K562 (cell line): Measurements from ENCODE around the gene PLOD1. TPM values are rescaled to one million over a fixed set of nuclear protein-coding genes. Genes with fewer than 3 reads are reported as not detected.

ENCODE experiments used
- ATAC-seq: fragments of 200-7000 bp; cut with Tn5 transposase; 3 replicates; pipeline ENCODE4 v1.9.1; 2020; ENCODE audit warnings: moderate library complexity
- BruUV-seq: library from RNA; stranded (reverse); fragments of 400-500 nt; replicated peaks from 2 replicates; lab custom pipeline; 2021; lab: Mats Ljungman, UMichigan
- CTCF ChIA-PET: fragments of 300-600 bp; formaldehyde crosslinking; extraction: SDS; loops from one replicate; lab custom pipeline; 2021; ENCODE audit warnings: low intra/inter-chr PET ratio; lab: Yijun Ruan, JAX
- POLR2A ChIA-PET: fragments of 300-600, 350-650 bp; sonication (Branson Sonifier 250); formaldehyde crosslinking; extraction: SDS; loops from one replicate; lab custom pipeline; 2021; ENCODE audit warnings: antibody characterized with exemption, inconsistent platforms; lab: Yijun Ruan, JAX
- DNase-seq, 4 experiments: peaks; one replicate each; pipeline versions ENCODE4 v3.0.0 to v3.0.0-alpha.2; 2011 to 2018; ENCODE audit warnings: low spot score in 3 of 4, mixed read lengths in 3 of 4; ENCODE audit errors: extremely low read depth in 1 of 4
- FAIRE-seq: peaks from 2 replicates; lab custom pipeline; 2011; peaks lifted over from hg19 to GRCh38; lab: Jason Lieb, UNC
- H2AFZ ChIP-seq: 2 replicates; pipeline ENCODE4 v1.6.0; 2011; ENCODE audit warnings: low read depth, low read length, control low read depth, inconsistent platforms
- H3K27ac ChIP-seq: fragments of 200-600 bp; 3 replicates; pipeline ENCODE4 v1.8.0; 2011; ENCODE audit warnings: low read depth, mild to moderate bottlenecking, control low read depth, inconsistent platforms, low read length, moderate library complexity, mixed read lengths; ENCODE audit errors: extremely low read depth
- H3K27me3 ChIP-seq, 2 experiments: fragments of 300-600 bp in 1 of 2; 2 replicates in 1 of 2; 3 replicates in 1 of 2; pipeline versions ENCODE4 v1.6.0 to v1.8.0; 2011; ENCODE audit warnings: inconsistent platforms in 2 of 2, low read length in 2 of 2, mild to moderate bottlenecking in 1 of 2, mixed read lengths in 1 of 2, moderate library complexity in 1 of 2; ENCODE audit not compliant: control insufficient read depth in 2 of 2, insufficient read depth in 2 of 2
- H3K36me3 ChIP-seq: fragments of 300-600 bp; 3 replicates; pipeline ENCODE4 v1.8.0; 2011; ENCODE audit warnings: mild to moderate bottlenecking, low read length, inconsistent platforms; ENCODE audit not compliant: control insufficient read depth, insufficient read depth
- H3K4me1 ChIP-seq, 2 experiments: fragments of 200-600 bp in 1 of 2; replicated peaks in 1 of 2; 2 replicates in 1 of 2; 3 replicates in 1 of 2; pipeline versions ENCODE4 v1.5.1 to v1.8.0; 2011; ENCODE audit warnings: inconsistent platforms in 2 of 2, low read length in 2 of 2, mild to moderate bottlenecking in 1 of 2, mixed read lengths in 1 of 2, moderate library complexity in 1 of 2; ENCODE audit not compliant: control insufficient read depth in 2 of 2, insufficient read depth in 2 of 2
- H3K4me2 ChIP-seq: 2 replicates; pipeline ENCODE4 v1.6.1; 2011; ENCODE audit warnings: low read length, control low read depth, inconsistent platforms, mixed read lengths; ENCODE audit not compliant: insufficient read depth
- H3K4me3 ChIP-seq: fragments of 200-600 bp; sonication (generic), shearing (Covaris generic); 2 replicates; pipeline ENCODE4 v1.5.1; 2016; ENCODE audit warnings: control low read depth, inconsistent platforms
- H3K79me2 ChIP-seq: fragments of 200-600 bp; 3 replicates; pipeline ENCODE4 v1.8.0; 2011; ENCODE audit warnings: low read length, inconsistent platforms; ENCODE audit not compliant: control insufficient read depth, insufficient read depth
- H3K9ac ChIP-seq, 2 experiments: 2 replicates each; pipeline versions ENCODE4 v1.6.0 to v1.6.1; 2011; ENCODE audit warnings: low read depth in 2 of 2, low read length in 2 of 2, control low read depth in 1 of 2, inconsistent platforms in 1 of 2, mild to moderate bottlenecking in 1 of 2, mixed read lengths in 1 of 2; ENCODE audit not compliant: insufficient read depth in 1 of 2
- H3K9me1 ChIP-seq: one replicate; pipeline ENCODE4 v1.6.0; 2011; ENCODE audit warnings: inconsistent platforms, mild to moderate bottlenecking, low read length, moderate library complexity; ENCODE audit not compliant: control insufficient read depth, insufficient read depth
- H3K9me3 ChIP-seq: replicated peaks from 2 replicates; pipeline ENCODE4 v1.5.1; 2011; ENCODE audit warnings: low read depth, low read length, inconsistent platforms; ENCODE audit not compliant: control insufficient read depth, insufficient read depth
- H4K20me1 ChIP-seq: replicated peaks from 2 replicates; pipeline ENCODE4 v1.6.1; 2011; ENCODE audit warnings: low read length, inconsistent platforms, mixed read lengths; ENCODE audit not compliant: control insufficient read depth, insufficient read depth
- KAT7 ChIP-seq: sonication (generic); formaldehyde crosslinking; IDR thresholded peaks from 2 replicates; pipeline ENCODE4 v1.8.0; 2022; ENCODE audit warnings: missing genetic modification reagents, mild to moderate bottlenecking, borderline replicate concordance
- MAX ChIP-seq: sonication (generic); formaldehyde crosslinking; IDR thresholded peaks from 2 replicates; pipeline ENCODE4 v1.9.0; 2022; ENCODE audit warnings: mild to moderate bottlenecking, missing genetic modification reagents
- NFIC ChIP-seq: fragments of 450-650 bp; IDR thresholded peaks from 2 replicates; pipeline ENCODE4 v1.6.1; 2017; ENCODE audit warnings: mild to moderate bottlenecking, inconsistent platforms
- TEAD4 ChIP-seq, 2 experiments: sonication (generic) in 1 of 2; formaldehyde crosslinking in 1 of 2; IDR thresholded peaks; 2 replicates each; pipeline versions ENCODE4 v1.6.1 to v1.8.0; 2012 to 2022; ENCODE audit warnings: borderline replicate concordance in 1 of 2, inconsistent platforms in 1 of 2, low read length in 1 of 2, mild to moderate bottlenecking in 1 of 2, missing genetic modification reagents in 1 of 2
- TRIM24 ChIP-seq, 2 experiments: fragments of 450-650 bp; IDR thresholded peaks; 2 replicates each; pipeline ENCODE4 v1.6.1; 2016
- ZNF124 ChIP-seq: sonication (generic); formaldehyde crosslinking; IDR thresholded peaks from 2 replicates; pipeline ENCODE4 v1.8.1; 2022; ENCODE audit warnings: missing genetic modification reagents
- WGBS: fragments of 100-300 bp; shearing (Covaris generic); methylation state at CpG from one replicate; pipeline ENCODE4 v1.1.6; 2016; ENCODE audit warnings: low coverage, mixed read lengths; ENCODE audit not compliant: insufficient coverage; ENCODE audit errors: missing lambda C conversion rate; 5-methylcytosine and 5-hydroxymethylcytosine counted together
- in situ Hi-C: fragments of 300-500 bp; cut with MboI; formaldehyde crosslinking; loops from 4 replicates; pipeline ENCODE4 v1.15.0; 2018; ENCODE audit warnings: inconsistent platforms, mixed read lengths
- intact Hi-C: fragments of 100-400 bp; cut with micrococcal nuclease; formaldehyde crosslinking; loops from 2 replicates; pipeline ENCODE4 v1.14.2; 2022
- polyA plus RNA-seq, 8 experiments: library from polyadenylated mRNA; depleted of rRNA in 4 of 8; stranded (reverse) in 5 of 8; unstranded in 3 of 8; fragments of >200 nt; fragmentation: Nextera tagmentation in 2 of 8; fragmentation: Illumina TruSeq in 1 of 8; extraction: Ambion mirVana in 2 of 8; extraction: Trizol in 1 of 8; gene quantifications; 2 replicates each; pipeline versions ENCODE4 v1.2.1 to v1.2.3, GENCODE V29; 2011 to 2014; ENCODE audit warnings: inconsistent platforms in 1 of 8, missing spikeins in 1 of 8
- total RNA-seq, 7 experiments: library from RNA; depleted of rRNA in 6 of 7; stranded (reverse); fragments of >200 nt in 6 of 7; fragmentation: Illumina TruSeq in 2 of 7; extraction: Trizol in 2 of 7; gene quantifications; 2 replicates each; pipeline versions ENCODE4 v1.2.1 to v1.2.3, GENCODE V29; 2011 to 2021; ENCODE audit warnings: low replicate concordance in 1 of 7

Gene PLOD1
- total and polyA plus RNA-seq, 9 of the 15 experiments (the other 6 are each of a cell fraction or from before 2014, with no cell fraction given), result 16.6 to 90.8 (median 52.7) TPM

GRCh38 chr1:11924334-11925195 lies 10.0 kb upstream of the PLOD1 start:
- CTCF ChIA-PET, result no interaction called here
- H4K20me1 ChIP-seq, result peaks cover 22% of the 10 kb centered on the region
- BruUV-seq, result TSS peak; percentile 67

More at GRCh38 chr1:11924334-11925195, 10.0 kb upstream of the PLOD1 start:
- FAIRE-seq (peak; percentile 26), ATAC-seq (no peak; the same call in 2 of the 3 replicates), DNase-seq (no peak)
- Histone ChIP-seq H3K4me2 (peak overlapping the region; percentile 86), H3K79me2 (peaks cover 52% of the 10 kb centered on the region), H3K9me3 (no peaks in the 10 kb centered on the region), H3K27me3 (no peaks in the 10 kb centered on the region), H3K4me1 (peaks cover 15 to 49% of the 10 kb centered on the region in 2 experiments; a peak in 4 of 5 replicates), H2AFZ (no peak overlapping the region), H3K9ac (peak overlapping the region; percentile 36 to 90), H3K36me3 (peaks cover 50% of the 10 kb centered on the region), H3K27ac (peak overlapping the region; percentile 13; the same call in 1 of the 3 replicates), H3K4me3 (peak overlapping the region; percentile 71), H3K9me1 (no peaks in the 10 kb centered on the region)
- intact Hi-C loops, result no loop called here
- in situ Hi-C loops, result no loop called here
- POLR2A ChIA-PET, result interaction anchor here (0.9 to 8.0 kb wide), 3 partner anchors 10 to 15 kb away, joined by 3 to 236 read pairs (median 117); no protein-coding TSS in a partner anchor
- TF ChIP-seq KAT7 (CRISPR knock-in tag) (peak; percentile 70; the same call in 1 of the 2 replicates), TRIM24 (IDR thresholded peaks at IDR 0.05) (no peak), TEAD4 (IDR thresholded peaks at IDR 0.05; ENCODE audit: low read length) (no peak), TEAD4 (CRISPR knock-in tag; IDR thresholded peaks at IDR 0.05; ENCODE audit: borderline replicate concordance) (peak; percentile 31; the same call in 1 of the 2 replicates), NFIC (no peak), MAX (CRISPR knock-in tag) (peak; percentile 6; the same call in 1 of the 2 replicates), ZNF124 (CRISPR knock-in tag) (0 out of 2 replicates have a peak, but pooled peaks have one; percentile 24)
- 32% methylated on average over 16 of the region's 16 CpGs for WGBS
